NCI-H2081 (cell line): ENCODE results near the gene PPEF2.
"Not testable (repeated sequence)": the region's sequence is repeated elsewhere in the genome, so short reads cannot be mapped to it uniquely, and the experiment has no call there.

Experiments
- DNase-seq, 2 experiments: peaks; one replicate each; lab custom pipeline; 2025; lab: John Stamatoyannopoulos, UW

Gene PPEF2

DNA sequence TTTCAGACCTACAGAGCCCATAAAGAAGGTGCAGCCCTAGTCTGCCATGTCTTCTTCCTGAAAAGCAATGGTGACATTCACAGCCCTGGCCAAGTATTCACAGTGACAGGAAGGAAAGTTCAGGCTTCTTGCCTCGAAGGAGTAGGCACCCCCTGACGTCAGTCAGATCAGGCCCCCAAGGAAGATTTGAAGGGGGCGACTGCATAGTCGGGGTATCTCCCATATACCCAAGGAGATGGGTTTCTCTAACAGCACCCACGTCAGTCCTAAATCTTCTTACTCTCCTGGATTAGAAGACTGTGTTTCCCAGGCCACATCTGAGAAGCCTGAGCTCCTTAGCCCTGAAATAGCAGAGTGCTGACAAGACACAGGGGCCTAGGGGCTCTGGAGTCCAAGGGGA lies at the start of gene PPEF2:
PPEF2 (minus strand) TSS at position 101 of the 400 bp plus-strand sequence. CDS start 6,127 bp downstream, outside the sequence.
- no peak for DNase-seq

DNA sequence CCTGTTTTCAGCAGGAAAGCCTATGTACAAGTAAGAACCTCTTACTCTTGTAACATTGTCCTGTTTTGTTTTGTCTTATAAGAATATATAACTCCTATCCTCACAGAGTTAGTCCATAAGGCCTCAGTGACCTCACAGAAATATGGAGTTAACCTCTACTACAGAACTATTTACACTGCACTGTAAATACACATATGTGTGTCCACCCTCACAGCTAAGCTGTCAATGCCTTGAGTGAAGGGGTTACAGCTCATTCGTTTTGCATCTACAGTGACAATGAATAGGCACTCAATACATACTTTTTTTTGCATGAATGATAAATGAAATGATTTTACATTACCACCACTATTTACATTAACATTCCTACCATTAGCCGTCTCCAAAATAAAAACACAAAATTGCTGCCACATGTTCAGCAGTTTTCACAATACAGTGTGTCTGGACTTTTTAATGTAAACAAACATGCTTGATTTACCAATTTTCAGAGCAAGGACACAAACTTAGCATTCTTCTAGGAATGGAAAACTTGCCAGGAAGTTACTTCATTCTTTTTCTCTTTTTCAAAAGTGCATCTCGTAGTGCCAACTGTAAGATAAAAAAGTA lies 48.1 kb upstream of the PPEF2 start:
- DNase-seq, result no peak

GRCh38 chr4:75948822-75949444 lies 46.7 kb upstream of the PPEF2 start:
- no peak for DNase-seq

GRCh38 chr4:75940692-75941253 lies 38.5 kb upstream of the PPEF2 start, which contains the start of gene NAAA:
TSS of gene NAAA (minus strand) at chr4:75941013. CDS start at chr4:75940949, 64 bp downstream.
- DNase-seq, result peak; percentile 38 to 65

DNA sequence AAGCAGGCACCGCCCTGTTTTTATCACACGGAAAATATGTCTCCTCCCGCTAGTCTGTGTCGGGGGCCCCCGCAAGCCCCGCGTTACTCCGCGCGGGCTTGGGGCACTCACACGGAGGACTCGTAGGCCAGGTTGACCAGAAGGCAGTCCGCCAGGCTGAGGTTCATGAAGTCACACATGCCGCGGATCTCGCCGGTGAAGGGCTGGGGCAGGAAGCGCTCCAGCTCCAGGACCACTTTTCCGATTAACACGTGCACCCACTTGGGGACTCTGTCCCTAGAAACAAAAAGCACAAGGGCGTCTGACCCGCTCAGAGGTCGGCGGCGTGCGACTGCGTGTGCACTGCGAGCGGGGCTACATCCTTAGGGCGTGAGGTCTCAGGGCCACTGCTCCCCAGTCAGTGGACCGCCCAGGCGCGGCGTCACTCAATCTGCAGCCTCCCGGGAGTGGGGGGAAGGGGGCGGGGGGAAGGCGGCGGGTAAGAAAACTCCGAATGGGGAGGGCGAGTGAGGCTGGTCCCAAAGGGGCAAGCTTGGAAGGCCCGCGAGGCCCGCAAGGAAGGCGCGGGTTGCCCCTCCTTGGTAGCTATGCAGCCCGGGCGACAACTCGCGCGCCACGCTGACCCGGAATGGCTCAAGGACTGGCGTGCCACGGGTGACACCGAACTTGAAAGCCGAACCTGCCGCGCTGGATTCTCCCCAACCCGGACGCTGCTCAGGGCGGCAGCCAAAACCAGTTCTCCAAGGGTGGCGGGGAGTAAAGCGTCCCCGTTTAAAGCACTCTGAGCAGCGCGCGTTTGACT lies 37.8 kb upstream of the PPEF2 start:
- DNase-seq, result peak; percentile 36 to 49

- DNase-seq, result no peak
These were observed 33.4 kb upstream of the PPEF2 start for GRCh38 chr4:75935628-75936027.

GRCh38 chr4:75930152-75930551 lies 27.9 kb upstream of the PPEF2 start:
- DNase-seq, result no peak

GRCh38 chr4:75924916-75925315 lies 22.7 kb upstream of the PPEF2 start:
- not testable (repeated sequence) for DNase-seq

DNA sequence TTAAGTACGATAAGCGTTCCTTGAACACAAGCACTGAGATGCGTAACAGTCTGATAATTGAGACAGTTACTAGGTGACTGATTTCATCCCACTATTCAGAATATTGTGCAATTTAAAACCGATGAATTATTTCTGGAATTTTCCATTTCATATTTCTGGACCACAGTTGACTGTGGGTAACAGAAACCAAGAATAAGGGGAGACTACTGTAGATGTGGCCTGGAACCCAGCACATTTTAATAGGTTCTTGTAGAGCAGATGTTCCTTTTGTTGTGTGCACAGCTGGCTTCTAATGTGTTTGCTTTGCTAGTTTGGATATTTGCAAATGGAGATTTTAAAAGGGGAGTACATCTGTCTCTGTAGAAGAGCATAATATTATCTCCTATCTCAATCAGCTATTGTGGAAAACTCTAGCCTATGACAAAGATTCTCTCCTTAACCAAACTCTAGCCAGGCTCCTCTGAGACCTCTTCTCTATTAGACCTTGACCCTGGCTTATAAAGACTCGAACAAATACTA lies 22.1 kb upstream of the PPEF2 start:
- peak; percentile 46 to 76 for DNase-seq

- no peak for DNase-seq
These were observed 20.3 kb upstream of the PPEF2 start for GRCh38 chr4:75922588-75922987.

DNA sequence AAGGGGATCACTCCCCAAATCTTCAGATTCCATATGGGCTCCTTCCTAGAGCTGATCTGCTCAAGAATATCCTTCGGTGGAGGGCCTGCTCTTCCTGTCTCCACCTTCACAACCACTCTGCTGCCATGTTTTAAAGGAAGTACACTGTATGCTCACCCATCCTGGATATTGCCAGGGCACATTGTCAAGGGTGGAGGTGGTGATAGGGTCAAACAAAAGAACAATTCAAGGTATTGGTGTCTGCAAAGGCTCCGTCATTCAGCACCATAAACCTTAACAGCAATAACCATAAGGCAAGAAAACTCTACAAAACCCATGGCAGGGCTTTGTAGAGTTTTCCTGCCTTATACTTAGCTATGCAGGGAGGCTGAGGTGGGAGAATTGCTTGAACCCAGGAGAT lies 19.7 kb upstream of the PPEF2 start:
- no peak for DNase-seq

DNA sequence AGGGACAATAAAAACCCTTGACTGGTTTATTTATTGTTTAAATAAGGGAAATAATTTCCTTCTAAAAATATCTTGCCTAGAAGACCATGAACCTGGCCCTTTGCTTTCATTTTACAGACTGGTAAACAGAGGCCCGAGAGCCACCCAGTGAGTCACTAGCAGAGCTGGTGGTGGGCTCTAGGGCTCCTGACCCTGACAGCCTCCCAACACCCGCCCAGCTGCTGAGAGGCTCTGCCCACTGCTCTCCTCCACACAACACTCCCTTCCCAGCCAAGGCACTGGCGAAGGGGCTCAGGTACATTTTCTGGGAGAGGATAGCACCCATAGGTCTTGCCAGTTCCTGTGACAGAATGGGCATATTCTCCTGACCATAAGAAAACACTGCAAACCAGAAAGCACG lies 18.1 kb upstream of the PPEF2 start:
- DNase-seq, result no peak

- peak; percentile 28 to 69 for DNase-seq
These were observed 17.7 kb upstream of the PPEF2 start for GRCh38 chr4:75919920-75920319.

DNA sequence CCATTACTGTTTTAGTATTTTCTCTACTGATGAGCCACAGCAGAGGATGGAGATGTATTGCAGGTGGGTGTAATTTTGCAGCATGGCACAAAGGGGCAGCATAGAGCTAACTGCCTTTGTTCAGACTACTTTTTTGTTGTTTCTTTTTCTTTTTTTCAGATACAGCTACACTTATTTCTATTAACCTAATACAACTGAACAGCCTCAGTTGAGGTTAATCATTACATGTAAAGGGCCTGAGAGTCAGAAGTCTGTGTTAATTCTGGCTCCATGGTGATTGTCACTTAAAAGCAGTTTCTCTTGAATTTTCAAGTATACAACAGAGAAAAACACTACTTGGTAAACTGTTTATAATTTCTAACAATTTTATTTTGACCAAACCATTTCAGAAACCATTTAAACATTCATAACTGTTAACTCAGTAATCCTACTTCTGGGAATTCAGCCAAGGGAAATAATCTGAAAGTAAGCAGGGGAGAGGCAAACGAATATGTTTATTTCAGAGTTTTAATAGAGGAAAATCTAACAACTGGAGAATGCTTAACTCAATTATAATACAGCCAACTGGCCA lies 13.9 kb upstream of the PPEF2 start:
- peak; percentile 22 to 34 for DNase-seq

GRCh38 chr4:75912968-75913367 lies 10.7 kb upstream of the PPEF2 start:
- DNase-seq, result no peak

DNA sequence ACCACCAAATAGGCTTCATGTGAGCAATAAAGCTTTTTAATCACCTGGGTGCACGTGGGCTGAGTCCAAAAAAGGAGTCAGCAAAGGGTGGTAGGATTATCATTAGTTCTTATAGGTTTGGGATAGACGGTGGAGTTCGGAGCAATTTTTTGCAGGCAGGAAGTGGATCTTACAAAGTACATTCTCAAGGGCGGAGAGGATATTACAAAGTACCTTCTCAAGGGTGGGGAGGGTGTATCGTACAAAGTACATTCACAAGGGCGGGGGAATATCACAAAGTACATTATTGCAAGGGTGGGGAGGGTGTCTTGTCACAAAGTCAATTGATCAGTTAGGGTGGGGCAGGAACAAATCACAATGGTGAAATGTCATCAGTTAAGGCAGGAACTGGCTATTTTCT lies 8.6 kb upstream of the PPEF2 start:
- DNase-seq, result not testable (repeated sequence)

GRCh38 chr4:75909405-75909804 lies 7.2 kb upstream of the PPEF2 start:
- no peak for DNase-seq

GRCh38 chr4:75908555-75908954 lies 6.3 kb upstream of the PPEF2 start:
- DNase-seq, result no peak

DNA sequence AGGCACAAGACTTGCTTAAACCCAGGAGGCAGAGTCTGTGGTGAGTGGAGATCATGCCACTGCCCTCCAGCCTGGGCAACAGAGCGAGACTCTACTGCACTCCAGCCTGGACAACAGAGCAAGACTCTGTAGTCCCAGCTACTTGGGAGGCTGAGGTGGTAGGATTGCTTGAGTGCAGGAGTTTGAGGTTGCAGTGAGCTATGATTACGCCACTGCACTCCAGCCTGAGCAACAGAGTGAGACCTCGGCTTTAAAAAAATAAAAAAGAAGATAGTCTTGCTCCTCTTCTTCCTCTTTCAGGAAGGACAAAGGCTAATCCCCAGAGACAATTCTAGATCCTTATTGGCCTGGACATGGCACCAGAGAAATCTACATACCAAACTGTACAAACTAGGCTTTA lies 5.7 kb upstream of the PPEF2 start:
- no peak for DNase-seq

GRCh38 chr4:75904076-75904475 lies 1.8 kb upstream of the PPEF2 start:
- no peak for DNase-seq

GRCh38 chr4:75898536-75898935 lies 3.7 kb downstream of the PPEF2 start:
- DNase-seq, result no peak

- DNase-seq, result peak; percentile 30 to 33
These were observed 6.4 kb downstream of the PPEF2 start for GRCh38 chr4:75895744-75896314.
